ENCODE data around the gene USPL1.

The USPL1 gene

DNA sequence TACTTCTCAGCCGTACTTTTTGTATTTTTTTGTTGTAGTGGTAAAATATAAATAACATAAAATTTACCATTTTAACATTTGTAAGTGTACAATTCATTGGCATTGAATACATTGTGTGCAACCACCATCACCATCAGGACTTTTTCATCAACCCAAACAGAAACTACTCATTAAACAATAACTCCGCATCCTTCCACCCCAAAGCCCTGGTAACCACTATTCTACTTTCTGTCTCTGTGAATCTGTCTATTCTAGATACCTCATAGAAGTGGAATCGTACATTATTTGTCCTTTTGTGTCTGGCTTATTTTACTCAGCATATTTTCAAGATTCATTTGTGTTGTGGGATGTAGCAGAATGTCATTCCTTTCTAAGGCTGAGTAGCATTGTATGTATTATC is 38.5 kb downstream of the USPL1 start:
- DNase-seq (ENCODE audit: extremely low read depth in 1 of 2, low read depth in 1 of 2), result no peak

- no peak for DNase-seq (ENCODE audit: extremely low read depth in 1 of 2, low read depth in 1 of 2)
Observed at GRCh38 chr13:30659980-30660379, 42.3 kb downstream of the USPL1 start.

- DNase-seq (ENCODE audit: extremely low read depth in 1 of 2, low read depth in 1 of 2), result no peak
Observed at GRCh38 chr13:30660796-30661195, 43.1 kb downstream of the USPL1 start.

DNA sequence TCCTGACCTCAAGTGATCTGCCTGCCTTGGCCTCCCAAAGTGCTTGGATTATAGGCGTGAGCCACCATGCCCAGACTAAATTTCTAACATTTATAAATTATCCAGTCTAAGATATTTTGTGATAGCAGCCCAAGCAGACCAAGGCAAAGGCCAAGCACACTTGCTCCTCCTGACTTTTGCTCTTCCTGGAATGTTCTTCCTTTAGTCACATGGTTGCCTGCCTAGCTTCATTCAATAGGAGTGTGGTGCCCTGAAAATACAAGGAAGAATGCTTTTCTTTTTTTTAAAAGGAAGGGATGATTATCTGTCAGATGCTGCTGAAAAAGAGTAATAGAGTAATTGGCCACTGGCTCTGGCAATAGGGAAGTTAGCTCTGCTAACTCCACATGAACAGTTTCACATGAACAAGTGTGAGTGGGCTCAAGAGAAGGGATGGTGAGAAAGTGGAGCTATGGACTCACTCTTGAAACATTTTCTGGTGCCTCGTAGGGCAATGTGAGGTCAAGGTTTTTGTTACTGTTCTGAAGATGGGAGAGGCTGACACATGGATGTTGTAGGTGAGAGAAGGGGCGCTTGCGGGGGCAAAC is 47.1 kb downstream of the USPL1 start:
- no peak for DNase-seq (ENCODE audit: extremely low read depth in 1 of 2, low read depth in 1 of 2)

- no peak for DNase-seq (ENCODE audit: extremely low read depth in 1 of 2, low read depth in 1 of 2)
Observed at GRCh38 chr13:30665638-30666037, 47.9 kb downstream of the USPL1 start.

- no peak for DNase-seq (ENCODE audit: extremely low read depth in 1 of 2, low read depth in 1 of 2)
Observed at GRCh38 chr13:30666113-30666512, 48.4 kb downstream of the USPL1 start.

GRCh38 chr13:30667014-30667413 is 49.3 kb downstream of the USPL1 start:
- DNase-seq (ENCODE audit: extremely low read depth in 1 of 2, low read depth in 1 of 2), result no peak

- no peak for DNase-seq (ENCODE audit: extremely low read depth in 1 of 2, low read depth in 1 of 2)
Observed at GRCh38 chr13:30668312-30668711, 50.6 kb downstream of the USPL1 start.

- DNase-seq (ENCODE audit: extremely low read depth in 1 of 2, low read depth in 1 of 2), result no peak
Observed at GRCh38 chr13:30671271-30671815, 53.6 kb downstream of the USPL1 start.

DNA sequence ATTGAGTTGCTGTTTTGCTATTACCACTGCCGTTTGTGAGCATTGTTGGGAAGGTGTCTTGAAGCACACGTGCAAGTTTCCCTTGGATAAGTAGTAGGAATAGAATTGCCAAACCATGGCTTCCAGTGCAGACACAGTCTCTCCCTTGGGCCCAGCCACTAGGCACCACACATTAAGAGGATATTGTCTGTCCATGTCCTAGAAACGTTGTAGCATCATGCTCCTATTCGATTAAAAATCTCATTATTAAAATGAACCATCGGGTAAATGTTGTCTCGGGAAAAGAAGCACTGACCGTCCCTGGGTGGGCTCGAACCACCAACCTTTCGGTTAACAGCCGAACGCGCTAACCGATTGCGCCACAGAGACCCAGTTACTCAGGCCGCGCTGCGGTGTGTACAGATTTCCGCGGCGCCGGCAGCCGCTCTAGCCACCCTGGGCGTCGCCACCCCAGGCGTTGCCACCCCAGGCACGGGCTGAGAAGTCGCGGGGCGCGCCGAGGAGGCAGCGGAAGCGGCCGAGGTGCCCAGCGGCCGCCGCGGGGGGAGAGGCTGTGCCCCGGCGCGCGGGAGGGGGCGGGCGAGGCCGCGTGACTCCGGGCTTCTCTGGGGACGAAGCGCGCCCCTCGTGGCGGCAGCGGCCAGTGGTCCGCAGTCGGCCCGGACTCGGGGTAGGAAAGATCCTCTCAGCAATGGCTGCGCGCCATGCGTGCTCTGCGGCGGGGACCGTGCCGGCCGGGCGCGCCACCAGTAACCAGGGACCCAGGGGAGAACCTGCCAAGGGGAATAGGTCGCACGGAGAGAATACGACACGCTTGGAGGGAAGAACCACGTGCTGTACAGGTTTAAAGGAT is 56.2 kb downstream of the USPL1 start:
- peak; percentile 76 to 82 for DNase-seq (ENCODE audit: extremely low read depth in 1 of 2, low read depth in 1 of 2)

GRCh38 chr13:30675717-30676116 is 58.0 kb downstream of the USPL1 start:
- no peak for DNase-seq (ENCODE audit: extremely low read depth in 1 of 2, low read depth in 1 of 2)

GRCh38 chr13:30676672-30677071 is 59.0 kb downstream of the USPL1 start:
- DNase-seq (ENCODE audit: extremely low read depth in 1 of 2, low read depth in 1 of 2), result no peak

DNA sequence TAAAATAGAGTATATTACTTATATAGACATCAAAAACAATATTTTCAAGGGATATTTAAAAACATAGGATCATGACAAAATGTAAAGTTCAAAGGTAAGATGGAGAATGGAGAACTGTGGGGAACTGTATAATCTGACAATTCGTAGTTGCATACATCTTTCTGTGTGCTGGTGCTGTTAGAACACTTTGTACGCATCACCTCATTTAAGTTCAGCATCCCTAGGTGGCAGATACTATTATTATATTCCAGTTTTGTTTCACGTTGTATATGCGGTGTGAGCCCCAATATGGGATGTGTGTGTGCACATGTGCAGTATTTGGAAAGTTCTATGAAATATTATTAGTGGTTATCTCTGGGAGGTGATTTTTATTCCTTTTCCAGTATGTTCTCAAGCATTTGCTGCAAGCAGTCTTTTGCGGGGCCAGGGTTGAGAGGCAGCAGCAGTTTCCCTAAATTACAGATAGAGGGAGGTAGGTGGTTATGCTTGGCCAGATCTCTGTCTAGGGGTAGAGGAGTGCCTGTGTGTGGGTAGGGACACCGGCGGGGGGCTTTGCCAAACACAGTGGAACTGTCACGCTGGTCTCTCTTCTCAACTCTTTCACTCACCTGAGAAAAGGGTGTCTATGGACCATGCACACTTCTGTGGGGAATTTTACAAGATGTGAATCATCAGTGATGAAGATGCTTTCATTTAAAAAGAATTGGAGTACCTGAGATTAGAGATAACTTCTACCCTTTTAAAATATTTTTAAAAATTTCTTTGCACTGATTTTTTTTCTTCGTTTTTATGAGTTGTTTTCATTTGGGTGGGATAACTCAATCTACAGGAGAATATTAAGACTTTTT is 62.0 kb downstream of the USPL1 start:
- peak in 1 of 2 donors; percentile 14 for DNase-seq (ENCODE audit: extremely low read depth in 1 of 2, low read depth in 1 of 2)

GRCh38 chr13:30681843-30682242 is 64.1 kb downstream of the USPL1 start:
- no peak for DNase-seq (ENCODE audit: extremely low read depth in 1 of 2, low read depth in 1 of 2)

DNA sequence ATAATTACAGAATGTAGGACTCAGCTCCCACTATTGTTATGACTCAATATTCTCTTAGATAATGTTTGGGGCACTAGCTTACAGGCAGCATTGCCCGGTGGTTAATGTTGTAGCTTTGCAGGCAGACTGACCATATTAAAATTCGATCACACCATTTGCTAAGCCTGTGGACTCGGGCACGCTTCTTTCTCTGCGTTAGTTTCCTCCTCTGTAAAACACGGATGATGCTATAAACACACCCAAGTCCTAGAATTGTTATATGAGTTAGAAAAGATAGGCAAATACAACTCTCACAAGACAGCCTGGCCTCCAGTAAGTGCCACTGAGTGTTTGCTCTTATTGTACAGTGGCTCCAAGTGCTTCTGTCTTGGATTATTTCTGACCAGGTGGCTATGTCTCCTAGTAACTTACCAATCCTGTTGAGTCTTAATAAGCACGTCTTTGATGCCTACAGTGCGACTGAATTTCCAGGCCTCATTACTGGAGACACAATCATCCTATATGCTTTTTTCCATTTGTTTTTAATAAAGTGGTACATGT is 67.7 kb downstream of the USPL1 start:
- DNase-seq (ENCODE audit: extremely low read depth in 1 of 2, low read depth in 1 of 2), result no peak

GRCh38 chr13:30685987-30686386 is 68.3 kb downstream of the USPL1 start:
- no peak for DNase-seq (ENCODE audit: extremely low read depth in 1 of 2, low read depth in 1 of 2)

DNA sequence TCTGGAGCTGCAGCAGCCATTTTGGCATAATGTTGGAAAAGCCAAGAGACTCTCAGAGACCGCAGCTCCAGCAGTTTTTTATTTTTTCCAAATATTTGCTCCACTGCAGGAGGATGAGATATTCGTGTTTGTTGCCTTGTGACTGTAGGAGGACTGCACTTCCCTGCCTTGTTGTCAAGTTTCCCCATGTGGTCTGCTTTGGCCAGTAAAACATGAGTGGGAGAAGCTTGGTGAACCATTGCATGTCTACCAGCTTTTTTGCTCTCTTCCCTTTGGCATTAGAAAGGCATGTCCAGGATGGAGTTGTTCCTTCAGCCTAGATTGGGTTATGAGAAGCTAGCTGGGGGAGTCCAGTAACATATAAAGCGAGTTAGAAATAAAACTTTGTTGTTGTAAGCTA is 69.9 kb downstream of the USPL1 start:
- no peak for DNase-seq (ENCODE audit: extremely low read depth in 1 of 2, low read depth in 1 of 2)

- DNase-seq (ENCODE audit: extremely low read depth in 1 of 2, low read depth in 1 of 2), result no peak
Observed at GRCh38 chr13:30689752-30690151, 72.0 kb downstream of the USPL1 start.

DNA sequence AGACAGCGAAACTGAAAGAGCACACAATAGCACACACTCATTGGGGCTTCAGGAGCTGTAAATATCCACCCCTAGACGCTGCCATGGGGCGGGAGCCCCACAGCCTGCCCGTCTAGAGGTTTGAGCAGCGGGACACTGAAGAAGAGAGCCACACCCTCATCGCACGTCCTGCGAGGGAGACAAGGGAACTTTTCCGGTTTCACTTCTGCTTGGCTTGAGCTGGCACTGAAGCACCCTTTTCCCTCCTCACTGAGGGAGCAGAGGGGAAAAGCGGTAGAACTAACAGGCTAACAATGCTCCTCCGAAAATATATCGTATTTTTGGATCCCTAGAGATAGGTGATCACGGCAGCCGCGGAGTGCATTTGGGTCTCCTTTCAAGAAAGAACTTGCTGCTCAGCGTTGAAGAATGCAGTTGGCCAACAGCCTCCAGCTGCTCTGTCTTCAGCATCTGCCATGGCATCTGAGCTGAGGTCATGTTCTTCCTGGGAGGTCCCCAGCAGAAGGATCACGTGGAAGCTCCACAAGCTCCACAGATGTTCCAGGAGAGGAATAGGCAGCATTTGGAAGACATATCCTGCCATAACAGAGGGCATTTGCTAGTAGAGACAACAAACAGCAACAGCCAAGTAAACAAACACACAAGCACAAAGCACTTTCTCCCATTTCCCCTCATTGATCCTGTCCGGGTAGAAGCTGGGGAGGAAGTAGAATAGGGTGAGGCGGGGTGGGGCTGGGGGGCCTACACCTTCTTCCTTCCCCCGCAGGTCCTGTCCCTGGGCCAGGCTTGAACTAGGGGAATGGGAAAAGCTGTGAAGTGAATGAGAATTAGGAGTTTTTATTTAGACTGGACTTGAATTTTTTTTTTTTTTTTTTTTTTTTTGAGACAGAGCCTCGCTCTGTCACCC is 72.8 kb downstream of the USPL1 start:
- no peak for DNase-seq (ENCODE audit: extremely low read depth in 1 of 2, low read depth in 1 of 2)

DNA sequence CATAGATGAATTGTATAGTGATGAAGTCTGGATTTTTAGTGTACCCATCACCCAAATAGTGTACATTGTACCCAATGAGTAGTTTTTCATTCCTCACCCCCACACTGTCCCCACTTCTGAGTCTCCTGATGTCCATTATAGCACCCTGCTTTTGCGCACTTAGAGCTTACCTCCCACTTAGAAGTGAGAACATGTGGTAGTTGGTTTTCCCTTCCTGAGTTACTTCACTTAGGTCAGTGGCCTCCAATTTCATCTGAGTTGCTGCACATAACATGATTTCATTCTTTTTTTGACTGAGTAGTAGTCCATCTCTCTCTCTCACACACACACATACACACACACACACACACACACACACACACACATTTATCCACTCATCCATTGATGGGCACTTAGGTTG is 74.4 kb downstream of the USPL1 start:
- DNase-seq (ENCODE audit: extremely low read depth in 1 of 2, low read depth in 1 of 2), result no peak
